ENCODE data around the gene NOD2. TPM values are rescaled to one million over a fixed set of nuclear protein-coding genes. Genes with fewer than 3 reads are reported as not detected.

The NOD2 gene
- total and polyA plus RNA-seq, 9 donors, result 0.83 to 2.2 (median 1.6) TPM

GRCh38 chr16:50669741-50670140, 23.7 kb upstream of the NOD2 start:
- Histone ChIP-seq H3K9me3 (replicated peaks; ENCODE audit: control insufficient read depth, low read depth, low read length) (peaks cover 15% of the 10 kb centered on the region), H3K36me3 (ENCODE audit: control insufficient read depth, insufficient read depth, low read length) (peaks cover 3% of the 10 kb centered on the region), H3K4me1 (ENCODE audit: control insufficient read depth, insufficient read depth, low read length) (peaks cover 31% of the 10 kb centered on the region), H3K27me3 (ENCODE audit: control insufficient read depth, insufficient read depth, low read length) (peaks cover 2% of the 10 kb centered on the region), H3K4me3 (ENCODE audit: low read length) (no peak overlapping the region), H3K27ac (ENCODE audit: low read length) (no peak overlapping the region)
- no peak for DNase-seq
- 88% methylated on average over 3 of the region's 4 CpGs for WGBS (ENCODE audit: insufficient coverage)

- DNase-seq, result no peak
- Histone ChIP-seq H3K36me3 (ENCODE audit: control insufficient read depth, insufficient read depth, low read length) (peaks cover 3% of the 10 kb centered on the region), H3K27ac (ENCODE audit: low read length) (no peak overlapping the region), H3K4me3 (ENCODE audit: low read length) (no peak overlapping the region), H3K9me3 (replicated peaks; ENCODE audit: control insufficient read depth, low read depth, low read length) (peaks cover 15% of the 10 kb centered on the region), H3K27me3 (ENCODE audit: control insufficient read depth, insufficient read depth, low read length) (peaks cover 2% of the 10 kb centered on the region), H3K4me1 (ENCODE audit: control insufficient read depth, insufficient read depth, low read length) (peaks cover 28% of the 10 kb centered on the region)
- 82% methylated on average over 5 of the region's 6 CpGs for WGBS (ENCODE audit: insufficient coverage)
These were observed 22.9 kb upstream of the NOD2 start for GRCh38 chr16:50670476-50670875.

GRCh38 chr16:50671644-50672260, 21.7 kb upstream of the NOD2 start:
- DNase-seq, result no peak
- Histone ChIP-seq H3K36me3 (ENCODE audit: control insufficient read depth, insufficient read depth, low read length) (peaks cover 3% of the 10 kb centered on the region), H3K4me1 (ENCODE audit: control insufficient read depth, insufficient read depth, low read length) (peaks cover 28% of the 10 kb centered on the region), H3K4me3 (ENCODE audit: low read length) (no peak overlapping the region), H3K9me3 (replicated peaks; ENCODE audit: control insufficient read depth, low read depth, low read length) (peaks cover 15% of the 10 kb centered on the region), H3K27ac (ENCODE audit: low read length) (no peak overlapping the region), H3K27me3 (ENCODE audit: control insufficient read depth, insufficient read depth, low read length) (peaks cover 2% of the 10 kb centered on the region)
- WGBS (ENCODE audit: insufficient coverage), result 71% methylated on average over 2 of the region's 2 CpGs

GRCh38 chr16:50673496-50674275, 19.7 kb upstream of the NOD2 start:
- Histone ChIP-seq H3K4me1 (ENCODE audit: control insufficient read depth, insufficient read depth, low read length) (peaks cover 12% of the 10 kb centered on the region), H3K36me3 (ENCODE audit: control insufficient read depth, insufficient read depth, low read length) (peaks cover 3% of the 10 kb centered on the region), H3K4me3 (ENCODE audit: low read length) (no peak overlapping the region), H3K27me3 (ENCODE audit: control insufficient read depth, insufficient read depth, low read length) (peaks cover 2% of the 10 kb centered on the region), H3K9me3 (replicated peaks; ENCODE audit: control insufficient read depth, low read depth, low read length) (peaks cover 15% of the 10 kb centered on the region), H3K27ac (ENCODE audit: low read length) (no peak overlapping the region)
- DNase-seq, result no peak
- 44% methylated on average over 62 of the region's 70 CpGs for WGBS (ENCODE audit: insufficient coverage)

- Histone ChIP-seq H3K36me3 (ENCODE audit: control insufficient read depth, insufficient read depth, low read length) (peaks cover 3% of the 10 kb centered on the region), H3K4me3 (ENCODE audit: low read length) (no peak overlapping the region), H3K4me1 (ENCODE audit: control insufficient read depth, insufficient read depth, low read length) (peaks cover 5% of the 10 kb centered on the region), H3K27ac (ENCODE audit: low read length) (no peak overlapping the region), H3K27me3 (ENCODE audit: control insufficient read depth, insufficient read depth, low read length) (peaks cover 2% of the 10 kb centered on the region), H3K9me3 (replicated peaks; ENCODE audit: control insufficient read depth, low read depth, low read length) (peaks cover 15% of the 10 kb centered on the region)
- DNase-seq, result no peak
- WGBS (ENCODE audit: insufficient coverage), result no CpG with 5 or more reads among the region's 4 CpGs
These were observed 18.6 kb upstream of the NOD2 start for GRCh38 chr16:50674831-50675230.

GRCh38 chr16:50675686-50676610, 17.5 kb upstream of the NOD2 start:
- Histone ChIP-seq H3K36me3 (ENCODE audit: control insufficient read depth, insufficient read depth, low read length) (peaks cover 3% of the 10 kb centered on the region), H3K27ac (ENCODE audit: low read length) (no peak overlapping the region), H3K27me3 (ENCODE audit: control insufficient read depth, insufficient read depth, low read length) (peaks cover 2% of the 10 kb centered on the region), H3K9me3 (replicated peaks; ENCODE audit: control insufficient read depth, low read depth, low read length) (peaks cover 15% of the 10 kb centered on the region), H3K4me3 (ENCODE audit: low read length) (no peak overlapping the region), H3K4me1 (ENCODE audit: control insufficient read depth, insufficient read depth, low read length) (peaks cover 13% of the 10 kb centered on the region)
- DNase-seq, result no peak
- 85% methylated on average over 15 of the region's 23 CpGs for whole genome bisulfite sequencing (ENCODE audit: insufficient coverage)

GRCh38 chr16:50676684-50677225, 16.7 kb upstream of the NOD2 start:
- 88% methylated on average over 5 of the region's 9 CpGs for WGBS (ENCODE audit: insufficient coverage)
- H3K36me3 ChIP-seq (ENCODE audit: control insufficient read depth, insufficient read depth, low read length), result peaks cover 3% of the 10 kb centered on the region
- no peak for DNase-seq
- H3K4me3 ChIP-seq (ENCODE audit: low read length), result no peak overlapping the region
- peaks cover 10% of the 10 kb centered on the region for H3K9me3 ChIP-seq (replicated peaks; ENCODE audit: control insufficient read depth, low read depth, low read length)
- H3K4me1 ChIP-seq (ENCODE audit: control insufficient read depth, insufficient read depth, low read length), result peaks cover 21% of the 10 kb centered on the region
- H3K27ac ChIP-seq (ENCODE audit: low read length), result no peak overlapping the region
- peaks cover 2% of the 10 kb centered on the region for H3K27me3 ChIP-seq (ENCODE audit: control insufficient read depth, insufficient read depth, low read length)

- peaks cover 2% of the 10 kb centered on the region for H3K27me3 ChIP-seq (ENCODE audit: control insufficient read depth, insufficient read depth, low read length)
- peaks cover 3% of the 10 kb centered on the region for H3K36me3 ChIP-seq (ENCODE audit: control insufficient read depth, insufficient read depth, low read length)
- H3K27ac ChIP-seq (ENCODE audit: low read length), result no peak overlapping the region
- H3K4me3 ChIP-seq (ENCODE audit: low read length), result no peak overlapping the region
- no peak for DNase-seq
- whole genome bisulfite sequencing (ENCODE audit: insufficient coverage), result 91% methylated on average over 5 of the region's 7 CpGs
- peaks cover 5% of the 10 kb centered on the region for H3K9me3 ChIP-seq (replicated peaks; ENCODE audit: control insufficient read depth, low read depth, low read length)
- peaks cover 21% of the 10 kb centered on the region for H3K4me1 ChIP-seq (ENCODE audit: control insufficient read depth, insufficient read depth, low read length)
These were observed 16.1 kb upstream of the NOD2 start for GRCh38 chr16:50677351-50677750.

GRCh38 chr16:50678531-50678930, 14.9 kb upstream of the NOD2 start:
- 48% methylated on average over 3 of the region's 3 CpGs for WGBS (ENCODE audit: insufficient coverage)
- Histone ChIP-seq H3K4me3 (ENCODE audit: low read length) (no peak overlapping the region), H3K27me3 (ENCODE audit: control insufficient read depth, insufficient read depth, low read length) (no peaks in the 10 kb centered on the region), H3K36me3 (ENCODE audit: control insufficient read depth, insufficient read depth, low read length) (peaks cover 3% of the 10 kb centered on the region), H3K9me3 (replicated peaks; ENCODE audit: control insufficient read depth, low read depth, low read length) (no peaks in the 10 kb centered on the region), H3K27ac (ENCODE audit: low read length) (no peak overlapping the region), H3K4me1 (ENCODE audit: control insufficient read depth, insufficient read depth, low read length) (peaks cover 21% of the 10 kb centered on the region)
- DNase-seq, result no peak
